ENCODE results near the gene ZNF638.

Gene ZNF638

GRCh38 chr2:71473346-71474031 is 141.9 kb downstream of the ZNF638 start:
- no peak for DNase-seq

GRCh38 chr2:71474116-71474743 is 142.6 kb downstream of the ZNF638 start:
- no peak for DNase-seq

DNA sequence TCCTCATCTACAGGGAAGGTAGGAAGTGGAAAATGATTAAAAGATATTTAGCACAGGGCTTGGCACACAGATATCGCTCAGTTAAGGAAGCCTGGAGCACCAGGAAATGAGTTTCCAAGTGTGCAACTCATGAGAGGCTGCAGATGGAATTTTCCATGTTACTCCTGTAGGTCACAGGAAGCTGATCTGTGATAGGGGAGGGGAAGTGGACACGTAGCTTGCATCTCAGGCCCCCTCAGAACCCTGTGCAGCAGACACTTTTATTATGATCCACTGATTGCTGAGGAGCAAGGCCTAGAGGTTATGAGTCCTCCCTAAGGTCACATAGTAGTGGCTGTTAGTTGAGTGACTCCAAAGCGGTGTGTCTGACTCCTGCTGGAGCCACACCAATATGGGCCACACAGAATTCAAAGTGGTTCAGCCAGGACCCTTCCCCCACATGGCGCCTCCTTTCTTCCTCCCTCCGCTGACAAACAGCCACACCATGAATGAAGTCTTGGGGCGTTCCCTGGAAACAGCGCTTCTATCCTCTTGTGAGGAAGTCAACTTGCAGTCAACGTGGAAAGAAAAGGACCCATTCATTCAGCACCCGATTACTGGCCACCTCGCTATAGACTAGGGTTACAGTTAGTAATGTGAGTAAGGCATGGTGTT is 143.3 kb downstream of the ZNF638 start:
- DNase-seq: no peak

DNA sequence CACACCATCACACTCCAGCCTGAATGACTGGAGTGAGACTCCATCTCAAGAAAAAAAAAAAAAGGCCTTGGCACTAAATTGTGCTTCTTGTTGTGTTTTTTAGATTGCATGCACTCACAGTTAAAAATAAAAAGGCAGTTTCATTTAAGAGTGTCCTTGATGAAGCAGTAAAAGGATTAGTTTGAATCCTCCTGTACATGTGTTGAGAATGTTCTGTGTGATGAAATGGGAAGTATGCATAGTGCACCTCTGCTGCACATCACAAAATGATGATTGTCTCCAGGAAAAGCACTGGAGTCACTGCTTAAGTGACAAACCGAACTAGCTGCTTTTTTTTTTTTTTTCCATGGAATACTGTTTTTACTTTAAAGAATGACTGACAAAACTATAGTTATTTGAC is 144.9 kb downstream of the ZNF638 start:
- DNase-seq: no peak

DNA sequence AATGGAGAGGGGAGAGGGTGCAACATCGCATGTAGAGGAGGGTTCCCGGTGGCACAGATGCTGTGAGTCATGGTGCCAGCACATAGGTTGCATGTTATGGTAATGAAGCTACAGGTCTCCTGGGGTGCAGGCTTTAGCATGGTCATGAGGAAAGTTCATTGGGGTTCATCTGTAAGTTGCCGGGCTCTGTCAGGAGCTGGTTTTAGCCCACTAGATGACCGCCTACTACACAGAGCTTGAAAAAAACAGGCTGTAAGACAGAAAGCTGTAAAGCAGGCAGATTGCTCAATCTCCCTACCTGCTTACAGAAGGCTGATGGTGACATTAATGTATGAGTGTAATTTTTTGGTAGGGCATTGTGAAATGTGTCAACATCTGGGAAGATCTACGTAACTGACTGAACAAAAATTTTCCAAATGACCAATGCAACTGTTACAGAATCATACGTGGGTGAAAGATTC is 145.7 kb downstream of the ZNF638 start:
- no peak for DNase-seq

GRCh38 chr2:71478806-71479205 is 147.2 kb downstream of the ZNF638 start:
- no peak for DNase-seq

DNA sequence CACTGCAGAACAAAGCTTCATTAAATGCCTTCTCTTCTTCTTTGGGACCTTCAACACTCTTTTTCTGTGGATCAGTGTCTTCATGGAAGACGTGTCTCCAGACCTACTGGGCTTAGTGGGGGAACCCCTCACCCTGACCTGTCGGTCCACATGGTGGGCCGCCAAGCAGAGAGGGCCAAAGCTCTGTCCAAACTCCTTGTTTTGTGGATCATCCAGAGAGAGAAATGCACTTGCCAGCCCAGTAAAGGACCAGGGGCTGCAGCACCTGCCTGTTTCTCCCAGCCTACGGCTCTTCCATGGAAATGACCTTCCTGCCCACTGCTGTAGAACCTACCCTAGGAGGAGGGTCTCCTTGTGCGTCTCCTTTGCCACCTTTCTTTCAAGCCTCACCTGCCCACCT is 147.7 kb downstream of the ZNF638 start:
- DNase-seq: no peak

DNA sequence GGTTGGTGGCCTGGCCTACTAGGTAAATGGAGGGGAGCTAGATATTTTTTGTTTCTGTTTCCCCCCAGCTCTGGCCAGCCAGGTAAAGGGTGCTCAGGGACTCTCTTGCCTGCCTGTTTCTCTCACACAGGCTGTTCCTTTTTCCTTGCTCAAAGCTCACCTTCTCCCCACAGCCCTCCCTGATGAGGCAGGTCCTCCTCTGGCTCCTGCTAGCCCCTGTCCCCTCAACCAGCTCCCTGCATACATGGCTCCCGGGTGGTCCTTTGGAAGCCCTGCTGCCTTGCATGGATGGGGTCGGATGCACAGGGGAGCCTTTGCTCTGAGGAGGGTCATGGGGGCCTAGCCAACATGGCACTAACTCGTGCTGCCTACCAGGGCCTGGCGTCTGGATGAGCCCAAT is 149.5 kb downstream of the ZNF638 start:
- DNase-seq: no peak

DNA sequence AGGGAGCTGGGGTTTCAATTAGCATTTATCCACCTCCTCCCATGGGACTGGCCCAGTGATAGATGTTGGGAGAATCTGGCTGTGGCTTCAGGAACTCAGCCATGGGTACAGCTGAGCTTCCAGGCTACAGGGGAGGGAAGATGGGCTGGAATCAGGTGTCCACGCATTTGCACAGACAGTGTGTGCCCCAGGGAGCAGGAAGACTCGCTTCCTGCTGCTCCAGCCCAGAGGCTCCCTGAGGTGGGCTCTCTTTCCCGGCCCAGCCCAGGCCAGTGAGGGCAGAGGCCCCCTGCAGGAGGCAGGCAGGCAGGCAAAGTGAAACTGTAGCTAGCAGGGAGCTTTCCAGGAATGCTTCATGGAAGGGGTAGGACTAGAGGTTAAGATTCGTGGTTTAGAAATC is 150.5 kb downstream of the ZNF638 start:
- no peak for DNase-seq

DNA sequence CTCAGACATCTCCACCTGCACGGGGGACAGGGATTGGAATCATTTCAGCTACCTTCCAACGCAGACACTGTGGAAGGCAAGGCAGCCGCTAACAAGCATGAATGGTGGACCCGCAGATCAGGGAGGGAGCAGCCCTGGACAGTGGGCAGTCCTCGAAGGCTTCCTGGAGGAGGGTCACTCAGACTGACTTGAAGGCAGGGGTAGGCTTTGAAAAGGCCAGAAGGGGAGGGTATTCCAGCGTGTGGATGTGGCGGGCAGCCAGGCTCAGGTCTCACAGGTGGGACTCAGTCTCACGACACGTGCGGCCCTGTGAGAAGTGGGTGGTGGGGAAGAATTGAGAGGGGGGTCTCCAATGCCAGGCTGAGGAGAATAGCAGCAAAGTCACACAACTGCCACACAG is 151.7 kb downstream of the ZNF638 start:
- DNase-seq: no peak

- no peak for DNase-seq
Measured at GRCh38 chr2:71484354-71484753, 152.8 kb downstream of the ZNF638 start.
